Hepatocyte (in vitro differentiated cells): ENCODE results near the gene ADAMTS9. TPM values are rescaled to one million over a fixed set of nuclear protein-coding genes. Genes with fewer than 3 reads are reported as not detected.

ENCODE experiments used
- DNase-seq: peaks from one replicate; pipeline ENCODE4 v3.0.0-alpha.2; 2016; ENCODE audit warnings: low spot score
- H2AFZ ChIP-seq: fragments of 200-600 bp; sonication (generic); 2 replicates; pipeline ENCODE4 v1.6.0; 2016; ENCODE audit warnings: antibody characterized with exemption, mild to moderate bottlenecking
- H3K27ac ChIP-seq: fragments of 200-600 bp; sonication (generic); 2 replicates; pipeline ENCODE4 v1.5.1; 2016; ENCODE audit warnings: mild to moderate bottlenecking
- H3K27me3 ChIP-seq: fragments of 200-600 bp; sonication (generic); 2 replicates; pipeline ENCODE4 v1.6.1; 2016
- H3K36me3 ChIP-seq: fragments of 200-600 bp; sonication (generic); replicated peaks from 2 replicates; pipeline ENCODE4 v1.5.1; 2016; ENCODE audit warnings: low read depth; ENCODE audit not compliant: insufficient read depth
- H3K4me1 ChIP-seq: fragments of 200-600 bp; sonication (generic); 2 replicates; pipeline ENCODE4 v1.5.1; 2016; ENCODE audit warnings: mild to moderate bottlenecking, moderate library complexity; ENCODE audit not compliant: insufficient read depth
- H3K4me2 ChIP-seq: fragments of 200-600 bp; sonication (generic); 2 replicates; pipeline ENCODE4 v1.6.0; 2016
- H3K4me3 ChIP-seq: fragments of 200-600 bp; sonication (generic); 2 replicates; pipeline ENCODE4 v1.5.1; 2016; ENCODE audit warnings: mild to moderate bottlenecking
- H3K79me2 ChIP-seq: fragments of 200-600 bp; sonication (generic); 2 replicates; pipeline ENCODE4 v1.6.0; 2017; ENCODE audit warnings: mild to moderate bottlenecking
- H3K9me2 ChIP-seq: fragments of 200-600 bp; sonication (generic); replicated peaks from 2 replicates; pipeline ENCODE4 v1.6.0; 2017; ENCODE audit warnings: mild to moderate bottlenecking; ENCODE audit not compliant: insufficient read depth
- H3K9me3 ChIP-seq: fragments of 200-600 bp; sonication (generic); 2 replicates; pipeline ENCODE4 v1.5.1; 2016; ENCODE audit warnings: low read depth, mild to moderate bottlenecking
- H4K20me1 ChIP-seq: fragments of 200-600 bp; sonication (generic); 2 replicates; pipeline ENCODE4 v1.6.0; 2016; ENCODE audit warnings: mild to moderate bottlenecking; ENCODE audit not compliant: insufficient read depth, poor library complexity, severe bottlenecking
- CTCF ChIP-seq: fragments of 200-600 bp; sonication (generic); IDR thresholded peaks from 2 replicates; pipeline ENCODE4 v1.5.1; 2016; ENCODE audit warnings: antibody characterized with exemption, mild to moderate bottlenecking; ENCODE audit not compliant: poor library complexity
- EZH2 ChIP-seq: fragments of 200-600 bp; sonication (generic); IDR thresholded peaks from 2 replicates; pipeline ENCODE4 v1.6.1; 2016; ENCODE audit warnings: antibody characterized with exemption, mild to moderate bottlenecking, borderline replicate concordance
- EZH2phosphoT487 ChIP-seq: fragments of 200-600 bp; sonication (generic); IDR thresholded peaks from one replicate; pipeline ENCODE4 v1.6.1; 2018; ENCODE audit warnings: antibody characterized with exemption, mild to moderate bottlenecking, low read depth, moderate library complexity; ENCODE audit not compliant: unreplicated experiment, severe bottlenecking
- WGBS: methylation state at CpG from one replicate; pipeline ENCODE4 v1.1.6; 2016; ENCODE audit warnings: low lambda C conversion rate; ENCODE audit errors: missing lambda C conversion rate; 5-methylcytosine and 5-hydroxymethylcytosine counted together
- polyA plus RNA-seq: library from polyadenylated mRNA; unstranded; fragments of >200 nt; fragmentation: Nextera tagmentation; extraction: Ambion mirVana; gene quantifications from 2 replicates; pipeline ENCODE4 v1.2.1, GENCODE V29; 2016
- total RNA-seq: library from RNA; depleted of rRNA; stranded (reverse); fragments of >200 nt; gene quantifications from 2 replicates; pipeline ENCODE4 v1.2.3, GENCODE V29; 2014

Gene ADAMTS9
- total and polyA plus RNA-seq, 2 experiments from 2014 or later, result 56.9 to 145 TPM

- no peak overlapping the region for H3K27ac ChIP-seq
- no peaks in the 10 kb centered on the region for H3K9me3 ChIP-seq
- H3K36me3 ChIP-seq, result no peaks in the 10 kb centered on the region
- TF ChIP-seq EZH2 (no peak), EZH2phosphoT487 (no peak), CTCF (no peak)
- no peaks in the 10 kb centered on the region for H4K20me1 ChIP-seq
- H3K9me2 ChIP-seq, result no peaks in the 10 kb centered on the region
- no peak overlapping the region for H2AFZ ChIP-seq
- H3K4me3 ChIP-seq, result no peak overlapping the region
- H3K79me2 ChIP-seq, result no peaks in the 10 kb centered on the region
- no peak for DNase-seq
- H3K27me3 ChIP-seq, result no peaks in the 10 kb centered on the region
- no peaks in the 10 kb centered on the region for H3K4me1 ChIP-seq
- 86% methylated on average over 4 of the region's 4 CpGs for WGBS
- H3K4me2 ChIP-seq, result no peak overlapping the region
Observed at GRCh38 chr3:64718976-64719375, 31.2 kb upstream of the ADAMTS9 start.

GRCh38 chr3:64717872-64718613 lies 30.2 kb upstream of the ADAMTS9 start:
- Histone ChIP-seq H2AFZ (no peak overlapping the region), H3K36me3 (no peaks in the 10 kb centered on the region), H3K27ac (no peak overlapping the region), H4K20me1 (no peaks in the 10 kb centered on the region), H3K79me2 (no peaks in the 10 kb centered on the region), H3K9me3 (no peaks in the 10 kb centered on the region), H3K9me2 (no peaks in the 10 kb centered on the region), H3K27me3 (no peaks in the 10 kb centered on the region), H3K4me1 (no peaks in the 10 kb centered on the region), H3K4me3 (no peak overlapping the region), H3K4me2 (no peak overlapping the region)
- TF ChIP-seq CTCF, result peak; percentile 54
- no peak for TF ChIP-seq EZH2phosphoT487
- DNase-seq, result no peak
- 79% methylated on average over 5 of the region's 5 CpGs for WGBS

- 90% methylated on average over 3 of the region's 3 CpGs for WGBS
- Histone ChIP-seq H3K9me2 (no peaks in the 10 kb centered on the region), H3K79me2 (no peaks in the 10 kb centered on the region), H3K27ac (no peak overlapping the region), H3K36me3 (no peaks in the 10 kb centered on the region), H3K4me1 (no peaks in the 10 kb centered on the region), H3K4me3 (no peak overlapping the region), H4K20me1 (no peaks in the 10 kb centered on the region), H3K4me2 (no peak overlapping the region), H3K27me3 (no peaks in the 10 kb centered on the region), H2AFZ (no peak overlapping the region), H3K9me3 (no peaks in the 10 kb centered on the region)
- TF ChIP-seq EZH2 (no peak), CTCF (no peak), EZH2phosphoT487 (no peak)
- no peak for DNase-seq
Observed at GRCh38 chr3:64717411-64717810, 29.6 kb upstream of the ADAMTS9 start.
